GM15510 (cell line): ENCODE data around the gene SLC49A4.

Experiments used
- POLR2A ChIP-seq: IDR thresholded peaks from 3 replicates; pipeline ENCODE4 v1.6.1; 2011; ENCODE audit warnings: borderline replicate concordance; ENCODE audit not compliant: insufficient read length; ENCODE audit errors: extremely low read depth

The SLC49A4 gene

DNA sequence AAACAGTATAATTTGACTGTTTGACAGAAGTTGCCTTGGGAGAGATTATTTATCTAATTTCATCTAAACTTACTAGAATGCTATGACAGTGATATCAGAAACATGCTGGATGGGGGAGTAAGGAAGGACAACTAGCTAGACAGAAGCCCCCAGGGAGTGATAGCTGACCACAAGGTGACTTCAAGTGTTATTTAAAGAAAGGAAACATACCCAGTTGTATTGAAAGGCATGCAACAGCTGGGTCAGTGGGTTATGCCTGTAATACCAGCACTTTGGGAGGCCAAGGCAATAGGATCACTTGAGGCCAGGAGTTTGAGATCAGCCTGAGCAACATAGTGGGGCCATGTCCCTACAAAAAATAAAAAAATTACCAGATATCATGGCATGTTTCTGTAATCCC, 69.6 kb downstream of the SLC49A4 start:
- no peak for TF ChIP-seq POLR2A

DNA sequence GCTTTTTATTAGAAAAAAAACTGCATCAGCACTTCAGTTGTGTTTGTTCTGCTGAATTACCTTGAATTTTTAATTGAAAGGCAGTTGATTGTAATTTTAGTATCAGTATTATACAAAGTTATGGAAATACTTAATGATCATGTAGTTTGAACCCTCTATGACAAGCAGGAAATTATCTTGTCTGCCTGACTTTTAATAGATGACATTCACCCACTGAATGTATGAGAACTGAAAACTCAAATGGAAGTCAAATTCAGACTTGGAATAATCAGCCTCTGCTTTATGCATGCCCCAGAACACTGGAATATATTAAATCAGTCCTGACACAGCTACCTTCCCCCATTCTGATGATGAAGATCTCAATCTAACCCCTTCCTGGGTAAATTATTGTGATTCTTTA, 73.5 kb downstream of the SLC49A4 start:
- TF ChIP-seq POLR2A = no peak

DNA sequence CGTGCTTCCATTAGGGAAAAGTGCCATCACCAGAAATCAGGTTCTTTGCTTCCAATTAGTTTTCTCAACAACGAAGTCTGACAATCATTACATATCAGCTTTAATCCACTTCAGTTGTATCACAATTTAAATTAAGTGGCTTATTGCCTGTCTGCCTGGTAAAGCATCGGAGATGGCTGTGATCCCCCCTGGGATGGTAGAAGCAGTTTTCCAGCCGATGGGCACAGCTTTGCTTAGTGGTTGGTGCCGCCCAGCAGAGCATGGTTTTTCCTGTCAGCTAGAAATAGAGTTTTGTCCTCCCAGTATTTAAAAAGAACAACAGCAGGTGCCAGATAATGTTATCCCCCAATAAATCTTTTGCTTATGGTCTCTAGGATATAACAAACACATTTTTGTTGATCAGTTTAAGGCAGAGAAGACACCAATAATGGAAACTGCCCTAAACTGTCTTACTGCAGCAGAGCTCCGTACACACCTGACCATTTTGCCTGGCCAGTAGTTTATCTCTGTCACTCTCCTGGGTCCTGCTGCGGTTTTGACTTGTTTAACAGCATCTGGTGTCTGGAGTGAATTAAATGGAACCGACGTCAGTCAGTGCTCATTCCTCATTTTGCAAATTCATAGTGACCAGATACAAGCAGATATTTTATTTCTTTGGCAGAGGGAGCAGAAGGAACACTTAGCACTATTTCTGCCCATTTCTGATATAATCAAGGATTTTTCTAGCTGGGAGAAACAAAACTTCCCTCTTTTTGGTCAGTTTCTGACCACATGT, 79.1 kb downstream of the SLC49A4 start:
- TF ChIP-seq POLR2A = no peak

DNA sequence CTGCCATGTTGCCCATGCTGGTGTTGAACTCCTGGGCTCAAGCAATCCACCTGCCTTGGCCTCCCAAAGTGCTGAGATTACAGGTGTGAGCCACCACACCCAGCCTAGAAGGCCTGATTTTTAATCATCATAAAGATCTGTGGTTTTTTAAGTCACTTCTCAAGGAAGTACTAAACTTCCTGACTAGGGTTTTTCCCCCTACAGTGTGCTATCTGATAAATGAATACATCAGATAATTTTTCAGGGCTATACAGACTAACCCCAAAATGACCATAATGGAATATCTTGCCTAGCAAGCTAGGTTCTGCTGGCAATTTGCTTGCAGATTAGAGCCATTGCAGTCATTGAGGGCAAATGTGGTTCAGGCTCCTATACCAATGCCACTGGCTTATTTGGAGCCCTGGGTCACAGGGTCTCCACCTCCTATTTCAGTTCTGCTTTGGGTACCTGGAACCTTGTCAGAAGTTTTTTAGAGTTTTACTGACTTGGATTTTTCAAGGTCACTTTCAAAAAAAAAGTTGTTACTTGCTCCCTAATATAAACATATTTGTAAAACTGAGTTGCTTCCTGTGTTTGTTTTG, 80.8 kb downstream of the SLC49A4 start:
- TF ChIP-seq POLR2A = no peak

DNA sequence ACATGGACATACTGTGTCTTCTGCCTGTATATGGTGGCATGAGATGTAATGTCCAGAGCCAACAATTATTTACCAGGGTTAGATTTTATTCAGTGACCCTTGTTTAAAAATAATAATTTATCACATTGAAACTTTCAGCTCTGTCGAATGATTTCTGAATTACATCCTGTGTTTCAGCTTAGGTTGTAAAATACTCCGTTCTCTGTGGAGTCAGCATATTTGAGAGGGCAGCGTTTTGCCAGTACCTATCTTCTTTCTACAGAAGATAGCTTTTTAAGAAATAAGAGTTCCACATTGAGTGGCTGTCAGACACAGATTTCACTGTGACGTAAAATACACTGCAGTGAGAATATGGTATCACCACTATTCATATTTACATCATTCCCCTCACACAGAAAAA, 85.3 kb downstream of the SLC49A4 start:
- TF ChIP-seq POLR2A = no peak

DNA sequence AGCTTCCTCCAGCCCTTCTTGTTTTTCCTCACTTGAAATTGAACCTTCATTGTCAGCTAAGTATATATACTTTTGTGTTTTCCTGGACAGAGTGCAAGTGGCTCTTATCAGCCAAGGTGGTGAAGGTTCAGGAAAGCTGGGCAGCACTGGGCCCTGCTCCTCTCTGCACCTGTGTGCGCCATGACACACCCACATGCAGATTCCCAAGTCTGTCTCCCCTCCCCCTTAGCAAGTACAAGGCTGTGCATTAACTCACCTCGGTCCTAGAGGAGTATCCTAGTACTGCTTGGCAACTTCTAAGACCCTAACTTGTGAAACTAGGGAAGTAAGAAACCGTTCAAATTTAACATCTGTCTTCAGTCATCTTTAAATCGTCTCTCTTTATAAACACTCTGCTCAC, 85.8 kb downstream of the SLC49A4 start:
- TF ChIP-seq POLR2A = no peak

DNA sequence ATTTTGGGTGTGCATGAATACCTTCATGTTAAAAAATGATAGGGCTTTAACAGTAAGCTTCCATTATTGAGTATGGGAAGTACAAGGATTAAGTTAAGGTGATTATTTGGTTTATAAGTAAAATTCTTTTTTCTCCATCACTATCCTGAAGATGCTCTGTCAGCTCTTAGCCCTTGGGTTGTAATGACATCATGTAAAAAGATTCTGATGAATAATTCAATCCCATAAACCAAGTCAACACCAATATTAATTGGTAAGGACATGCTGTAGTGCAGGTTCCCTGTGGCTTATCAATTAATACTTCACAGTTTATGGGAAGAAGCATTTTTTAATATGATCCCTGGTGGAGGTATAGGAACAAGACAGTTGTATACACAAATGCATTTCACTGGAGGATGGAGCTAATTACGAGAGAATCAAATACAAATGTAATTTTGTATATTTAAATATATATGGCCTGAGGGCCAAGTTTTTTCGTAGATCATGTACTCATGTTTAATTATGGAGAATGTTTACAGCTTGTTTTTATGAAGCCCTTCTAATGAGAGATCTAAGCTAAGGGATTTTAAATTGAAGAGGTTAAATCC, 87.6 kb downstream of the SLC49A4 start:
- no peak for TF ChIP-seq POLR2A

DNA sequence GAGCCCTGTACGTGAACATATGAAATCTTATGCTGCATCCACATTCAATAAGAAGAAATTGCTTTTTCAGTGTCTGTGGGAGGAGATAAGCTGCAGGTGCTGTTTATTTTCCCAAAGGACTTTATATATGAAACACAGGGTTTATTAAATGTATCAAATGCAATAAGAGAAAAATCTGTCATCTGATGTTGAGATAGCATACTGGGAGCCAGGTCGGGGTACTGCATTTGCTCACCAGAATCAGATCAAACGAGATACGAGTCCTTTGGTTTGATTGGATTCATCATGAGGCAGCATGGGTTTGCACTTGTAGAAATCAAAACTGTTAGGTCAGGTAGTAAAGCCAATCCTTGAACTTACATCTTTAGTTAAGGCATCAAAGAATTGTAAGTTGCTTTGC, 91.4 kb downstream of the SLC49A4 start:
- TF ChIP-seq POLR2A = no peak

DNA sequence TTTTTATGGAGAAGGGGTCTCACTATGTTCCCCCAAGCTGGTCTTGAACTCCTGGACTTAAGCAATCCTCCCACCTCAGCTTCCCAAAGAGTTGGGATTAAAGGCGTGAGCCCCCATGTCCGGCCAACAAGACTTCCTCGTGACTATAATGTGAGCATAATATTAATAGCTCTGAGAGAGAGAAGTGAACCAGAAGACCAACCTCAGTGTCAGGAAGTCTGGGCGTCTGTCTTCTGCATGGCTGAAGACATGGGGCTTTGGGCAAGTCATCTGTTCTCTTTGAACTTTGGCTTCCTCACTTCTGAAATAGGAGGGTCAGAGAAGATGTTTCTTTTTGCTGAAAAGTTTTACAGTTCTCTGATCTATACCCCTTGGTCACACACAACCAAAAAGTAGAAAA, 92.1 kb downstream of the SLC49A4 start:
- TF ChIP-seq POLR2A = no peak

DNA sequence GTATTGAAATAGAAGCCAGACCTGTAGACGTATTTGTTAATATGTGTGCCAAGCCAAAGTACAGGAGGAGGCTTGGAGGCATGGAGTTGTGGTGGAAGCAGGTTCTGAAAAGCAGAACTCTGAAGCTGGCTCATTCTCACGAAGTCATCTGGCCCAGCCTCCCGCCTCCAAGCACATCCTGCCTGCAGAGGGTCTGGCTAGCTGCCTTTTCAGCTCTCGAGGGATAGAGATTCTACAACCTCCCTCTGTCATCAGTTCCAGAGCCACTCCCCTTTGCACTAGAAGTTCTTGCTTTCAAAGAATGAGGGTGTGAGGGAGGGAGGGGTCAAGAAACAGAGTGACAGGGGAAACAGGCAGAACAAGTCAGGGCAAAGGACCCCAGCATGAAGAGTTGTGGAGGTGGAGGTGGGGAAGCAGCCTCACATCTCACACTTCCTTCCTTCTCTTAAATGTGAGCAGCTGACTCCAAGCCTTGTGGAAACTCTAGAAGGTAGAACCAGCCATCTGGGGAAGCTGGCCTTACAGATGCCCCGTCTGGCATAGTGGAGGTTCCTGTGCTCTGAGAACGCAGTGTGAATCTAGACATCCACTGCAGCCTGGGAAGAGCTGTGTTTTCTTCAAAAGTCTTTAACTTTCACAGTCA, 95.3 kb downstream of the SLC49A4 start:
- TF ChIP-seq POLR2A = no peak

DNA sequence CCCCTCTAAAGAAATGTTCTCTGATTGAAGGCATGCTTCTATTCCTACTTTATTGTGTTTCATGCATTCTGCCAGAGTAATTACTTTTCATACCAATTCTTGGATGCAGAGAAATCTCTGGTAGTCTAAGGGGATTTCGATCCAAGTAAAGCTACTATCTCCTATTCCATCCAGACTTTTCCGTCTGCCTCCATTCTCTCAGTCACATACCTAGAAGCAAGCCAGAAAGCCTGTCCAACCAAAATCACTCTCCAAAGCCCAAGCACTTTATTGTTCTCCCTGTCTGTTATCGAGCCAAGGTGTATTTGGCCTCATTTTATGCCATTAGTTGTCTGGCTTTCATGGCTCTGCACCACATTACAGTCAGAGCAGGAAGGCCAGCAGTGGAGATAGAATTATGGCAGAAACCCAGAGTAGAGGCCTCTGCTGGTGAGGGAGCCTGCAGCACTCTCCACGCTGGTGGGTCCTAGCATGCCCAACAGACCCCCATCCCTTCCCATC, 95.9 kb downstream of the SLC49A4 start:
- TF ChIP-seq POLR2A = no peak

DNA sequence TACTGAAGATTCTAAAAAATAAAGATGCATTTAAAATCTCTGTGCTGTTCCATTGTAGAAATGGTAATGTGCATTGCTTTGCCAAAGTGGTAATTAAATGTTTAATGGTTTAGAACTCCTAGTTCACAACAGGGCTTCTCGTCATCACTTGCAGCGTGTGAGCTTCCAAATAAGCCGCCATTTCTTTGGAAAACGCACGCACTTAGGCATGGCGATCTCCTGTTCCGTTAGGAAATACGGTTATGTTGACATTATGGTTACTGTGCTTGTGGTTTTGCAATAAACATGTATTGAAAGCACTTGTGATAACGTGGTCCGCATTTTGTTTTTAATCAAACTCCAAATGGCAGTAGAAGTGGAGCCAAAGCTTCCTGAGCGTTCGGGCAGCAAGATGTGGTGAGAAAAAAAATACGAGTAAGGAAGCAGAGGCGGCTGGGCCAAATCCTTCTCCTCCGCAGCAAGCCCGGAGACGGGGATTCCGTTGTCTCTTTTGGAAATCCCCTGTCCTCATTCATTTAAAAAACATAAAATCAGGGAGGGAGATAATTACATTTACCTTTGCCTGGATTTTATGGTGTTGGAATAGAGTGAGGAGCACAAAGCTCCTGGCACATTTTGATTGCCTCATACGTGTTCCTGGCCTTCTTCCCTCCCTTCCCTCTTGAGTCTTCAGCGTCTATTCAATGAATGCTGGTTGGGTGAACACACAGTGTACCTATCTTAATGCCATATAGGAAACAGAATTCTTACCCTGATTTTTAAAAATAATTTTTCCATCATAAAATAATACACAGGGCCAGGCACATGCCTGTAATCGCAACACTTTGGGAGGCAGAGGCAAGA, 97.5 kb downstream of the SLC49A4 start:
- TF ChIP-seq POLR2A = no peak

DNA sequence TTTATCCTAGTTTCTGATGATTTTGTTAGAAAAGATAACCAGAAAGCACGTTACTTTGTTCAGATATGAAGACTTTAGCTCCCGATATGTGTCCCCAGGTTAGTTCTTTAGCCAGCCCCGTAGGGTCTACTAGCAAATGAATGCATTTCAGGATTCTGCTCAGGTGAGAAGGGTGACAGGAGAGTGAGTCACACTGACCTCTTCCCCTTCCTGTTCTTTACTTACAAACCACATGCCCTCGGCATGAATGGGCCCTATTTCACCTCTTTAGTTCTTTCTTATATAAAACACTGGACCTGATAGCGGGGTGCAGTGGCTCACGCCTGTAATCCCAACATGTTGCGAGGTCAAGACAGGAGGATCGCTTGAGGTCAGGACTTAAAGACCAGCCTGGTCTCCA, 98.4 kb downstream of the SLC49A4 start:
- no peak for TF ChIP-seq POLR2A
